A549 (cell line): ENCODE measurements around the gene TMEM86B. TPM values are rescaled to one million over a fixed set of nuclear protein-coding genes. Genes with fewer than 3 reads are reported as not detected.

ENCODE experiments used
- ATAC-seq, 2 experiments: fragments of 200-7000 bp in 1 of 2; fragments of >200 bp in 1 of 2; cut with Nextera tagmentation in 1 of 2; cut with Tn5 transposase in 1 of 2; 3 replicates each; pipeline versions ENCODE4 v1.8.0 to v1.9.1; 2018 to 2020; ENCODE audit warnings: mild to moderate bottlenecking in 1 of 2, moderate library complexity in 1 of 2
- CTCF ChIA-PET: fragments of 300-600 bp; sonication (Branson Sonifier 250); formaldehyde crosslinking; extraction: SDS; loops from one replicate; lab custom pipeline; 2021; ENCODE audit warnings: antibody characterized with exemption, inconsistent platforms; lab: Yijun Ruan, JAX
- POLR2A ChIA-PET: fragments of 350-600 bp; formaldehyde crosslinking; extraction: SDS; loops from one replicate; lab custom pipeline; 2021; ENCODE audit warnings: antibody characterized with exemption, inconsistent platforms; lab: Yijun Ruan, JAX
- DNase-seq, 2 experiments: peaks; one replicate each; pipeline versions ENCODE4 v3.0.0 to v3.0.0-alpha.2; 2011 to 2016; ENCODE audit warnings: low read depth in 1 of 2, low spot score in 1 of 2
- FAIRE-seq: peaks from 2 replicates; lab custom pipeline; 2011; peaks lifted over from hg19 to GRCh38; lab: Jason Lieb, UNC
- H3K27ac ChIP-seq, 2 experiments: fragments of >200 bp; sonication (Bioruptor Twin); formaldehyde crosslinking; 3 replicates each; pipeline ENCODE4 v1.5.1; 2016 to 2017
- H3K4me1 ChIP-seq: fragments of >200 bp; sonication (Bioruptor Twin); formaldehyde crosslinking; 3 replicates; pipeline ENCODE4 v1.6.1; 2016
- H3K4me2 ChIP-seq: fragments of >200 bp; sonication (Bioruptor Twin); formaldehyde crosslinking; 3 replicates; pipeline ENCODE4 v1.6.1; 2016
- H3K4me3 ChIP-seq: fragments of >200 bp; sonication (Bioruptor Twin); formaldehyde crosslinking; 3 replicates; pipeline ENCODE4 v1.5.1; 2016
- H3K9me3 ChIP-seq: fragments of >200 bp; sonication (Bioruptor Twin); formaldehyde crosslinking; 3 replicates; pipeline ENCODE4 v1.6.1; 2016
- ATOH8 ChIP-seq: fragments of 250-450 bp; sonication (Bioruptor Pico); IDR thresholded peaks from 2 replicates; pipeline ENCODE4 v1.5.0; 2020; ENCODE audit warnings: low read depth, mild to moderate bottlenecking, moderate library complexity
- CBX2 ChIP-seq: fragments of 200-600 bp; sonication (generic); IDR thresholded peaks from 2 replicates; pipeline ENCODE4 v1.6.1; 2016; ENCODE audit warnings: low read depth, mild to moderate bottlenecking, borderline replicate concordance
- CBX8 ChIP-seq: fragments of 200-600 bp; sonication (generic); IDR thresholded peaks from 2 replicates; pipeline ENCODE4 v1.6.1; 2016
- CEBPB ChIP-seq, 2 experiments: fragments of >200 bp in 1 of 2; sonication (Bioruptor Twin) in 1 of 2; formaldehyde crosslinking in 1 of 2; IDR thresholded peaks; 2 replicates each; pipeline ENCODE4 v1.6.1; 2012 to 2016
- CHD2 ChIP-seq: fragments of 150-350 bp; IDR thresholded peaks from 2 replicates; pipeline ENCODE4 v1.6.1; 2014; ENCODE audit warnings: low read length; ENCODE audit not compliant: partially characterized antibody
- CHD4 ChIP-seq: fragments of 200-600 bp; sonication (generic); IDR thresholded peaks from 2 replicates; pipeline ENCODE4 v1.6.1; 2016; ENCODE audit warnings: antibody characterized with exemption, mild to moderate bottlenecking, borderline replicate concordance
- EHF ChIP-seq: fragments of 250-450 bp; sonication (Bioruptor Pico); IDR thresholded peaks from 2 replicates; pipeline ENCODE4 v1.5.0; 2020; ENCODE audit warnings: mild to moderate bottlenecking
- EHMT2 ChIP-seq: fragments of 200-600 bp; sonication (generic); IDR thresholded peaks from 2 replicates; pipeline ENCODE4 v1.6.1; 2016; ENCODE audit warnings: antibody characterized with exemption, low read depth, mild to moderate bottlenecking, moderate library complexity
- ELK1 ChIP-seq: fragments of 150-350 bp; IDR thresholded peaks from 2 replicates; pipeline ENCODE4 v1.6.1; 2014; ENCODE audit warnings: low read depth, mild to moderate bottlenecking, low read length
- FOSB ChIP-seq: fragments of 250-450 bp; sonication (Bioruptor Pico); IDR thresholded peaks from 2 replicates; pipeline ENCODE4 v1.5.0; 2020; ENCODE audit warnings: mild to moderate bottlenecking, moderate library complexity
- FOSL2 ChIP-seq, 2 experiments: fragments of 450-650 bp in 1 of 2; fragments of >200 bp in 1 of 2; sonication (Bioruptor Twin) in 1 of 2; formaldehyde crosslinking; IDR thresholded peaks; 2 replicates each; pipeline versions ENCODE4 v1.5.0 to v1.6.1; 2016 to 2020; ENCODE audit warnings: mild to moderate bottlenecking in 1 of 2, moderate library complexity in 1 of 2
- FOXS1 ChIP-seq: fragments of 250-450 bp; sonication (Bioruptor Pico); IDR thresholded peaks from 2 replicates; pipeline ENCODE4 v1.5.0; 2020; ENCODE audit warnings: mild to moderate bottlenecking, moderate library complexity
- HDAC2 ChIP-seq: fragments of 200-600 bp; sonication (generic); IDR thresholded peaks from 2 replicates; pipeline ENCODE4 v1.6.1; 2016
- HEYL ChIP-seq: fragments of 250-450 bp; sonication (Bioruptor Pico); IDR thresholded peaks from 2 replicates; pipeline ENCODE4 v1.8.0; 2021; ENCODE audit warnings: mild to moderate bottlenecking, moderate library complexity
- HOXA7 ChIP-seq: fragments of 250-450 bp; sonication (Bioruptor Pico); IDR thresholded peaks from 2 replicates; pipeline ENCODE4 v1.5.0; 2020; ENCODE audit warnings: mild to moderate bottlenecking, moderate library complexity
- HOXB13 ChIP-seq: fragments of 250-450 bp; sonication (Bioruptor Pico); IDR thresholded peaks from 2 replicates; pipeline ENCODE4 v1.5.0; 2020; ENCODE audit warnings: low read depth, mild to moderate bottlenecking, moderate library complexity
- JUNB ChIP-seq: fragments of >200 bp; sonication (Bioruptor Twin); formaldehyde crosslinking; IDR thresholded peaks from 2 replicates; pipeline ENCODE4 v1.6.1; 2016
- KDM5A ChIP-seq: fragments of 200-600 bp; sonication (generic); IDR thresholded peaks from 2 replicates; pipeline ENCODE4 v1.6.1; 2016; ENCODE audit warnings: antibody characterized with exemption, mild to moderate bottlenecking
- MAX ChIP-seq: IDR thresholded peaks from 2 replicates; pipeline ENCODE4 v1.6.1; 2012
- NR3C1 ChIP-seq: fragments of >200 bp; sonication (Bioruptor Twin); formaldehyde crosslinking; IDR thresholded peaks from 3 replicates; pipeline ENCODE4 v1.6.1; 2017
- POLR2AphosphoS2 ChIP-seq: conservative IDR thresholded peaks from 2 replicates; pipeline ENCODE4 v1.6.1; 2012; ENCODE audit warnings: low read length, improper control_type of control experiment, inconsistent platforms
- RARB ChIP-seq: fragments of 250-450 bp; sonication (Bioruptor Pico); IDR thresholded peaks from 2 replicates; pipeline ENCODE4 v1.8.0; 2021; ENCODE audit warnings: mild to moderate bottlenecking, moderate library complexity
- RFX5 ChIP-seq: fragments of 450-650 bp; IDR thresholded peaks from 2 replicates; pipeline ENCODE4 v1.7.1; 2014; ENCODE audit warnings: antibody characterized with exemption, mild to moderate bottlenecking, moderate library complexity
- RNF2 ChIP-seq: fragments of 200-600 bp; sonication (generic); IDR thresholded peaks from 2 replicates; pipeline ENCODE4 v1.6.1; 2016; ENCODE audit warnings: low read depth, mild to moderate bottlenecking, antibody characterized with exemption, moderate library complexity, borderline replicate concordance
- SMC3 ChIP-seq: fragments of >200 bp; sonication (Bioruptor Twin); formaldehyde crosslinking; IDR thresholded peaks from 3 replicates; pipeline ENCODE4 v1.6.1; 2018; ENCODE audit warnings: inconsistent platforms
- SREBF2 ChIP-seq: fragments of 450-650 bp; IDR thresholded peaks from 2 replicates; pipeline ENCODE4 v1.6.1; 2014; ENCODE audit warnings: mild to moderate bottlenecking, moderate library complexity
- TFCP2L1 ChIP-seq: fragments of 250-450 bp; sonication (Bioruptor Pico); IDR thresholded peaks from 2 replicates; pipeline ENCODE4 v1.5.0; 2021; ENCODE audit warnings: mild to moderate bottlenecking
- ZC3H11A ChIP-seq: fragments of 450-650 bp; IDR thresholded peaks from 2 replicates; pipeline ENCODE4 v1.6.1; 2014; ENCODE audit warnings: antibody characterized with exemption, mild to moderate bottlenecking
- ZFP36 ChIP-seq: fragments of 450-650 bp; IDR thresholded peaks from 2 replicates; pipeline ENCODE4 v1.6.1; 2014; ENCODE audit warnings: borderline replicate concordance; ENCODE audit not compliant: partially characterized antibody
- ZSCAN20 ChIP-seq: fragments of 250-450 bp; sonication (Bioruptor Pico); IDR thresholded peaks from 2 replicates; pipeline ENCODE4 v1.8.0; 2022; ENCODE audit warnings: mild to moderate bottlenecking, moderate library complexity
- WGBS: methylation state at CpG from one replicate; pipeline ENCODE4 v1.1.6; 2017; ENCODE audit errors: missing lambda C conversion rate; 5-methylcytosine and 5-hydroxymethylcytosine counted together
- polyA plus RNA-seq, 4 experiments: library from polyadenylated mRNA; depleted of rRNA in 3 of 4; stranded (reverse); fragments of >200 nt; fragmentation: RNase III in 1 of 4; extraction: RNeasy Plus Mini Kit Qiagen cat#74134 plus additional on column Dnase treatment in 1 of 4; gene quantifications; 2 replicates in 3 of 4; 3 replicates in 1 of 4; pipeline ENCODE4 v1.2.3, GENCODE V29; 2011 to 2017
- TF ChIP-seq, protein P1 (sequence below): fragments of 250-450 bp; sonication (Bioruptor Pico); IDR thresholded peaks from 2 replicates; pipeline ENCODE4 v1.5.0; 2021; ENCODE audit warnings: mild to moderate bottlenecking, moderate library complexity, borderline replicate concordance
- TF ChIP-seq, protein P2 (sequence below): fragments of >200 bp; sonication (Bioruptor Twin); formaldehyde crosslinking; IDR thresholded peaks from 2 replicates; pipeline ENCODE4 v1.6.1; 2016
- TF ChIP-seq, protein P3 (sequence below): fragments of 200-600 bp; sonication (generic); IDR thresholded peaks from 2 replicates; pipeline ENCODE4 v1.6.1; 2016; ENCODE audit warnings: antibody characterized with exemption, mild to moderate bottlenecking, moderate library complexity

TMEM86B gene
- polyA plus RNA-seq, 2 of the 4 experiments (the other 2 are of a cell fraction) = 1.6 to 3.4 TPM

- Histone ChIP-seq H3K4me2 (peak within 1 kb of the TSS; percentile 88), H3K9me3 (no peaks in the 10 kb centered on the region), H3K27ac (peak within 1 kb of the TSS; percentile 87 to 95), H3K4me1 (peaks cover 36% of the 10 kb centered on the region), H3K4me3 (peak within 1 kb of the TSS; percentile 81)
- CTCF ChIA-PET = interaction anchor here (0.5 to 4.8 kb wide), 18 partner anchors 10 to 209 kb away, joined by 3 to 44 read pairs (median 4); partner anchors contain the start of genes DNAAF3, HSPBP1, KMT5C and TMEM238
- FAIRE-seq (no peak), ATAC-seq (peak; percentile 83 to 93), DNase-seq (peak; percentile 99 to 100)
- WGBS = 2% methylated on average over 56 of the region's 76 CpGs
- POLR2A ChIA-PET = interaction anchor here (0.7 to 1.8 kb wide), 28 partner anchors 12 to 346 kb away, joined by 3 to 52 read pairs (median 4); partner anchors contain the start of genes FIZ1, HSPBP1, KMT5C and SYT5
- 0 out of 2 replicates have a peak, but pooled peaks have one; percentile 81 for TF ChIP-seq TFCP2L1 (CRISPR knock-in tag)
- TF ChIP-seq RFX5 = peak; percentile 90
- no peak for TF ChIP-seq ZC3H11A
- TF ChIP-seq SMC3 = peak; percentile 62
- no peak; the same call in 1 of the 2 replicates for TF ChIP-seq EHF
- peak in 1 of 2 experiments; percentile 95; a peak in 3 of 4 replicates for TF ChIP-seq CEBPB (IDR thresholded peaks at IDR 0.05)
- TF ChIP-seq, protein P1, sequence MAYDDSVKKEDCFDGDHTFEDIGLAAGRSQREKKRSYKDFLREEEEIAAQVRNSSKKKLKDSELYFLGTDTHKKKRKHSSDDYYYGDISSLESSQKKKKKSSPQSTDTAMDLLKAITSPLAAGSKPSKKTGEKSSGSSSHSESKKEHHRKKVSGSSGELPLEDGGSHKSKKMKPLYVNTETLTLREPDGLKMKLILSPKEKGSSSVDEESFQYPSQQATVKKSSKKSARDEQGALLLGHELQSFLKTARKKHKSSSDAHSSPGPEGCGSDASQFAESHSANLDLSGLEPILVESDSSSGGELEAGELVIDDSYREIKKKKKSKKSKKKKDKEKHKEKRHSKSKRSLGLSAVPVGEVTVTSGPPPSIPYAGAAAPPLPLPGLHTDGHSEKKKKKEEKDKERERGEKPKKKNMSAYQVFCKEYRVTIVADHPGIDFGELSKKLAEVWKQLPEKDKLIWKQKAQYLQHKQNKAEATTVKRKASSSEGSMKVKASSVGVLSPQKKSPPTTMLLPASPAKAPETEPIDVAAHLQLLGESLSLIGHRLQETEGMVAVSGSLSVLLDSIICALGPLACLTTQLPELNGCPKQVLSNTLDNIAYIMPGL (CRISPR knock-in tag) = no peak; the same call in 1 of the 2 replicates
- TF ChIP-seq CHD4 = no peak
- no peak for TF ChIP-seq NR3C1
- 0 out of 2 replicates have a peak, but pooled peaks have one; percentile 44 for TF ChIP-seq HOXA7 (CRISPR knock-in tag)
- TF ChIP-seq FOSL2 (IDR thresholded peaks at IDR 0.05) = no peak
- TF ChIP-seq FOSL2 (CRISPR knock-in tag; IDR thresholded peaks at IDR 0.05) = peak; percentile 82
- TF ChIP-seq FOSB = no peak
- peak; percentile 55 for TF ChIP-seq CHD2
- no peak for TF ChIP-seq HDAC2
- TF ChIP-seq, protein P2, sequence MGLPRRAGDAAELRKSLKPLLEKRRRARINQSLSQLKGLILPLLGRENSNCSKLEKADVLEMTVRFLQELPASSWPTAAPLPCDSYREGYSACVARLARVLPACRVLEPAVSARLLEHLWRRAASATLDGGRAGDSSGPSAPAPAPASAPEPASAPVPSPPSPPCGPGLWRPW = no peak
- TF ChIP-seq CBX2 = no peak
- no peak; the same call in 1 of the 2 replicates for TF ChIP-seq FOXS1 (CRISPR knock-in tag)
- TF ChIP-seq ZFP36 = no peak
- no peak for TF ChIP-seq HOXB13 (CRISPR knock-in tag)
- no peak for TF ChIP-seq POLR2AphosphoS2
- no peak for TF ChIP-seq EHMT2
- no peak for TF ChIP-seq SREBF2
- TF ChIP-seq ATOH8 (CRISPR knock-in tag) = peak; percentile 61; the same call in 1 of the 2 replicates
- no peak for TF ChIP-seq ELK1
- TF ChIP-seq ZSCAN20 (CRISPR knock-in tag) = no peak
- no peak for TF ChIP-seq HEYL (CRISPR knock-in tag)
- TF ChIP-seq, protein P3, sequence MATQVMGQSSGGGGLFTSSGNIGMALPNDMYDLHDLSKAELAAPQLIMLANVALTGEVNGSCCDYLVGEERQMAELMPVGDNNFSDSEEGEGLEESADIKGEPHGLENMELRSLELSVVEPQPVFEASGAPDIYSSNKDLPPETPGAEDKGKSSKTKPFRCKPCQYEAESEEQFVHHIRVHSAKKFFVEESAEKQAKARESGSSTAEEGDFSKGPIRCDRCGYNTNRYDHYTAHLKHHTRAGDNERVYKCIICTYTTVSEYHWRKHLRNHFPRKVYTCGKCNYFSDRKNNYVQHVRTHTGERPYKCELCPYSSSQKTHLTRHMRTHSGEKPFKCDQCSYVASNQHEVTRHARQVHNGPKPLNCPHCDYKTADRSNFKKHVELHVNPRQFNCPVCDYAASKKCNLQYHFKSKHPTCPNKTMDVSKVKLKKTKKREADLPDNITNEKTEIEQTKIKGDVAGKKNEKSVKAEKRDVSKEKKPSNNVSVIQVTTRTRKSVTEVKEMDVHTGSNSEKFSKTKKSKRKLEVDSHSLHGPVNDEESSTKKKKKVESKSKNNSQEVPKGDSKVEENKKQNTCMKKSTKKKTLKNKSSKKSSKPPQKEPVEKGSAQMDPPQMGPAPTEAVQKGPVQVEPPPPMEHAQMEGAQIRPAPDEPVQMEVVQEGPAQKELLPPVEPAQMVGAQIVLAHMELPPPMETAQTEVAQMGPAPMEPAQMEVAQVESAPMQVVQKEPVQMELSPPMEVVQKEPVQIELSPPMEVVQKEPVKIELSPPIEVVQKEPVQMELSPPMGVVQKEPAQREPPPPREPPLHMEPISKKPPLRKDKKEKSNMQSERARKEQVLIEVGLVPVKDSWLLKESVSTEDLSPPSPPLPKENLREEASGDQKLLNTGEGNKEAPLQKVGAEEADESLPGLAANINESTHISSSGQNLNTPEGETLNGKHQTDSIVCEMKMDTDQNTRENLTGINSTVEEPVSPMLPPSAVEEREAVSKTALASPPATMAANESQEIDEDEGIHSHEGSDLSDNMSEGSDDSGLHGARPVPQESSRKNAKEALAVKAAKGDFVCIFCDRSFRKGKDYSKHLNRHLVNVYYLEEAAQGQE = peak; percentile 54
- no peak; the same call in 1 of the 2 replicates for TF ChIP-seq JUNB
- TF ChIP-seq MAX = peak; percentile 92
- TF ChIP-seq CBX8 = no peak
- no peak; the same call in 1 of the 2 replicates for TF ChIP-seq RARB (CRISPR knock-in tag)
- no peak for TF ChIP-seq RNF2
- no peak for TF ChIP-seq KDM5A
These were observed 30.4 kb upstream of the TMEM86B start, which contains the start of gene PPP6R1 for GRCh38 chr19:55258828-55259539. Gene PPP6R1 (minus strand): TSS chr19:55259017. CDS start chr19:55247103, 11,914 bp downstream.
